Endothelial cell of coronary artery (primary cell): Measurements from ENCODE around the gene PALM3. TPM values are rescaled to one million over a fixed set of nuclear protein-coding genes. Genes with fewer than 3 reads are reported as not detected.

ENCODE experiments used
- total RNA-seq: library from RNA; depleted of rRNA; stranded (reverse); fragments of >200 nt; gene quantifications from 2 replicates; pipeline ENCODE4 v1.2.3, GENCODE V29; 2014

Gene PALM3
- total RNA-seq = under 0.01 and 0.18 TPM in 2 replicates

GRCh38 chr19:14061751-14062557, at the start of gene PALM3:
Gene PALM3, minus strand, starts transcription at chr19:14062076. Its CDS starts 96 bp downstream, at chr19:14061980.

GRCh38 chr19:14090509-14091080, 28.7 kb upstream of the PALM3 start, which contains the start of gene SAMD1:
Gene SAMD1, minus strand, starts transcription at chr19:14090751.

GRCh38 chr19:14085309-14085995, 23.6 kb upstream of the PALM3 start, which contains the start of gene C19orf67:
Gene C19orf67, minus strand, starts transcription at chr19:14085783. Its CDS starts 156 bp downstream, at chr19:14085627.

GRCh38 chr19:14072535-14073260, 10.8 kb upstream of the PALM3 start, which contains the start of gene MISP3:
Gene MISP3, plus strand, starts transcription at chr19:14072786. Its CDS starts 524 bp downstream, at chr19:14073310.

GRCh38 chr19:14031719-14032480, 30.0 kb downstream of the PALM3 start, which contains the start of gene IL27RA:
Gene IL27RA, plus strand, starts transcription at chr19:14031762. Its CDS starts 111 bp downstream, at chr19:14031873.

GRCh38 chr19:14027856-14028450, 33.9 kb downstream of the PALM3 start, which contains the start of gene RLN3:
Gene RLN3, plus strand, starts transcription at chr19:14028148. Its CDS starts 57 bp downstream, at chr19:14028205.

GRCh38 chr19:14006085-14006765, 55.7 kb downstream of the PALM3 start, which contains the start of gene RFX1:
Gene RFX1, minus strand, starts transcription at chr19:14006320. Its CDS starts 12,477 bp downstream, at chr19:13993843.

Other genes starting within 250 kb of the PALM3 start
- gene NANOS3, start 184.9 kb downstream of the PALM3 start, total RNA-seq = not detected in 2 replicates
- 0.54 and 0.66 TPM in 2 replicates for gene BRME1, start 156.0 kb downstream of the PALM3 start, total RNA-seq
- 5.4 and 7.2 TPM in 2 replicates for gene CC2D1A, start 155.9 kb downstream of the PALM3 start, total RNA-seq
- gene PODNL1, start 123.7 kb downstream of the PALM3 start, total RNA-seq = 0.09 TPM in 2 replicates
- 9.7 and 11.1 TPM in 2 replicates for gene DCAF15, start 109.6 kb downstream of the PALM3 start, total RNA-seq
- 2.8 and 3.4 TPM in 2 replicates for gene RFX1, start 55.8 kb downstream of the PALM3 start, total RNA-seq
- gene RLN3, start 33.9 kb downstream of the PALM3 start, total RNA-seq = not detected in 2 replicates
- gene IL27RA, start 30.3 kb downstream of the PALM3 start, total RNA-seq = 5.9 and 8.5 TPM in 2 replicates
- 0.09 TPM in 2 replicates for gene MISP3, start 10.7 kb upstream of the PALM3 start, total RNA-seq
- gene C19orf67, start 23.7 kb upstream of the PALM3 start, total RNA-seq = not detected in 2 replicates
- gene SAMD1, start 28.7 kb upstream of the PALM3 start, total RNA-seq = 17.1 and 24.1 TPM in 2 replicates
- 35.7 and 45.3 TPM in 2 replicates for gene PRKACA, start 55.7 kb upstream of the PALM3 start, total RNA-seq
- 6.2 and 16.7 TPM in 2 replicates for gene ASF1B, start 74.5 kb upstream of the PALM3 start, total RNA-seq
- 1.7 and 3.7 TPM in 2 replicates for gene ADGRL1, start 144.1 kb upstream of the PALM3 start, total RNA-seq